DMS79 (cell line): ENCODE results near the gene ACAP2.
A peak's percentile ranks its signal among the peaks of the same experiment; 100 is the strongest.

Source experiments
- DNase-seq: peaks from one replicate; lab custom pipeline; 2025; lab: John Stamatoyannopoulos, UW

ACAP2 gene

DNA sequence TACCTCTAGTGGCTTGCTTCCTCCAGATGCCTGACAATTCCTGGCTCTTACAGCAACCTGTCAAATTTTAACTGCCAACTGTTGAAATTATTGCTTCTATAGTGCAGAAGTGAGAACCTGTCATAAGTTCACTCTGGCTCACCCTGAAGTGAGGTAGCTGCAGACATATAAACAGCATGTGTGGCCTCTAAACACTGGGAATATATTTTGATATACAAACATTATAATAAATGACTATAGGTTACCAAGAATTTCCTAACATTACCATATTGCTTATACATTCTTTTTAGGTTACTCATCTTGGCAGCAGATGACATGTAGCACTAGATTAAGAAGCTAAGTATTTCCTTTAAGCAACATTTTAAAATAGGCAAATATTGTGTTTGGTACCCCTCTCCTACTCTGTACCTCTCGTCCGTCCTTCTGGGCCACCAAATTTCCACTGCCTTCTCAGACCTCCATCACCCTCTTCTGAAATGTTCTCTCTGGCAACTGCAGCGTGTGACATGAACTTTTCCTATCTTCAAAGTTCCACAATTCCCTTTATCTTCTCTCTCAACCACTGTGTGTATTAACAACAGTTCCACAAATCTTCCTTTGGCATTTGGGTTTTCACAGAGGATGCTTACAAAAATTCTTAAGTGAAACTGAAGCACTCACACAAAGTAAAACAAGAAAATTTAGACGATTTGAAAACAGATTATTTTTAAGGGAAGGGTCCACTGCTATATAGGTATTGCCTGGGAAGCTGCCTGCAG is 156.5 kb downstream of the ACAP2 start:
- no peak for DNase-seq

DNA sequence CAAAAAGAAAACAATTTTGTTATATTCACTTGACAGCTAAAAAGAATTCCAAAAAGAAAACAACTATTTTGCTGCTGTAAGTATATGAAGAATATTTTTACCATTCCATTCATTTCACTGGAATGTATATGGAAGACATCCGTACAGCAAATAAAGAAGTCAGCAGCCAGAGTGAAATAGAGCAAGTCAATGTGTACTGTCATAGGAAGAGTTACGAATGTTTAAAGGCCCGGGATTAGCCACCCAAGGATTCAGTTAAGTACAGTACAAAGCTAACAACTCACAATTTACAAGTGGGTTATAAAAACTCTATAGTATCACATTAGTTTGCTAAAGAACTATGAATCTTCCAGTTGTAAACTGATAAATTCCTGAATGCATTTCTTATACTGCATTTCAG is 157.4 kb downstream of the ACAP2 start:
- DNase-seq: no peak

DNA sequence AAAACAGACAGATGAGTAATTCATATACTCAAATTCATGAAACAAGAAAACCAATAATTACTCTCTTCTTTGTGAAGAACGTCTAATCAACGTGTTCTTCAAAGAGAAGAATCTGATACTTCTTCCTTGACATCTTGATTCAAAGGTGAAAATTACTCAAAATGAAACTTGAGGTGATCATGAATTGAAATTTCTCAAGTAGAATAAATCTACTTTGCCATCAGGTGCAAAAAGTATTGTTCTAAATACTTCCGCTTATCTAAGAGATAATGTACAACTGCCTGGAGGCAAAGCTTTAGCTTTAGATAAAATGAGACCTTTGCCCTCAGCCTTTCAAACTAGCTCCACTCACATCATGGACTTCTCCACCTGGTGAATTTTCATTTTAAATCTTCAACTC is 158.0 kb downstream of the ACAP2 start:
- no peak for DNase-seq

DNA sequence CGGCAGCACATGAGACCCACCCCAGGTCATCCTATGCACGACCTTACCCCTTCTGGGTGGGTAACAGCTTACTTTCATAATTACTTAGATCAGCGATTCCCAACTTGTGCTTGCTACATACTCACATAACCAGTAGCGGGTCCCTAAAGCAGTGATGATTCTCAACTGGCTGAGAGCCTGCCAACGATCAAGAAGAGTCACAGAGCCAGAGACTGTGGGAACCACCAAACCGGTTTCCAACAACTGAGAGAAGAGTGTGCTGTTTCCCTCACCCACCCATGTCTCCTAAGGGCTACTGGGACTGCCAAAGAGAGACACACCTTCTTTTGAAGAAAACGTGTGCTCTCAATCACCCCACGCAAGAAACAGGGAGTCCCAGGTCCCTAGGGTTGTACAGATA is 159.9 kb downstream of the ACAP2 start:
- DNase-seq: no peak

DNA sequence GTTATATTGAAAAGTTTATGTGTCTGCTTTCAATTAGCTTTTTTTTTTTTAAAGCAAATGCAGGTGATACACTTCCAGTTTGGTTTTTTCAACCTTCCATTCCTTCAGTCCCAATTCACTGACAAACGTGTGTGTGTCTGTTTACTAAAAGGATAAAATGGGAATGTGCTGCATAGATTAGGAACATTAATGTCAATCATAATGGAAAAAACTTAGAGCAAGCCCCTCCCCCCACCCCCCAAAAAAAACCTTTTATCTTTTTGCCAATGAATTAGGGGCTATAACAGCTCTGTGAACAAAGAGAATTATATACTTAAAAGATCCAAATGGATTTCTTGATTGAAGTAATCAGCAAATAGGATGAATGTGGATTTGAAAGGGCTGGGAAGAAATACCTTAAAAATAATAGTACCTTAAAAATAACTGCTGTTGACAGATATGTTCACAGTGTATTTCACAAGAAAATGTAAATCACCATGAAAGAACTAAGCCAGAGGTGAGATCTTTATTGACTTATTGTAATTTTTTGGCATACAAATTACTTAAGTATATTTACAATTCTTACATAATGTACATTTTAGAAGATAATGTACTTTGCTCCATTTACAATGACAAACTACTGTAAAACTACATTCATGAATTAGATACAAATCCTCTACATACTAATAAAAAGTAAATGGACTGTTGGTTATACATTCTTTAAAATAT is 168.4 kb downstream of the ACAP2 start:
- DNase-seq: no peak

DNA sequence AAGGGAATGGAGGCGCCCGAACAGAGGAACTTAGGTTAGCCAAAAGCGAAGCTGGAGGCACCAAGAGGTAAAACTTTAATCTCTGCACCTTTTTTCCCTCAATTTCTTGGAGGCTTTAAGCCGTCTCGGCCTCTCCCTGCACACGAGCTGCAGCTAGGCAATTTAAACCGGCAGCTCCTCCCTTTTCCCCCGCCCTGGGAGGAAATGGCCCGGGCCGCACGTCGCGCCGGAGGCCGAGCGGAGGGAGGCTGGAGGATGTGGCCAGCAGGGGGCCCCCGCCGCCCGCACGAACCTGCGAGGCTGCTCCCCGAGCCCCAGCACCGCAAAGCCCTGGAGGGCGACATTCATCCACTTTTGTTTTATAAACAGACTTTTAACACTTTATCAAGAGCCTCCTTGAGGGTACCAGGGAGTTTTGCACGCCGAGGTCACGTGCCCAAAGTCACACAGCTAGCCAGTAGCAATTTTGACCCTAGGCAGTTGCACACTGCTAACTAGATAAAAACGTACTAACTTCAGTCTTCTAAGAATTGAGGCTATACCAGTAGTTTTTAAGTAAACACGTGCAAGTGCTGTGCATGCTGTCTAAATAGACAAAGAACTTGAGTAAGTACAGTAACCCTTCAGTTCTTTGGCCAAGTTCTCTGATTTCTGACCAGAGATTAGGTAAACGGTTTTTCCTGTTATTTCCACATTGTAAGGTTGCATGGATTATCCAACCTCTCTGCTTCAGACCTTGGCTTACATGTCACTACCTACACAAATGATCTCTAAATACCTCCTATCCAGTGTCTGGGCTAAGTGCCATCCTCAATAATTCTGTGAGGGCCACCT is 171.2 kb downstream of the ACAP2 start:
- DNase-seq: peak; percentile 94

DNA sequence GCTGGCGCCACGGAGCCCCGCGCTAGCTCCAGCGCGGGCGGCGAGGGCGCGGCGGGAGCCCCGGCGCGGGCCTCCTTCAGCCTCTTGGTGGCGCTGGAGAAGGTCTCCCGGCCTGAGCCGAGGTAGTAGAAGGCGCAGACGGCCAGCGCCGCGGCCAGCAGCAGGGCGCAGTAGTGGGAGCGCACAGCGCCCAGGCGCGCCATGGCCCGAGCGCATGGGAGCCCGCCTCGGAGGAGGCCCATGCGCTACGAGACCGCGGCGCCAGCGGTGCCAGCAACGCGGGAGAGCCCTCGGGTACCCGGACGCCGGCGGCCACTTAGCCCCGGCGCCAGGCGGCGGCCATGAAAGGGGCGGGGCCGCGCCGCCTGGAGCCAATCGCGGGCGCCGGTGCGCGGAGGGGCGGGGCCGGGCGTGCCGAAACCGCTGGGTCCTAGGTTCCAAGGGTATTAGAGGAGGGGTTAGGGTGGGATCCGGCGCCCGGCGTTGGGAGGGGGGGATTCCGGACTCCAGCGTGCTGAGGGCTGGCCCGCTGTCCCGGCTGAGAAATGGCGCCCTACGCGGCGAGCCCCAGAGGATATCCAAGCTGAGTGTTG is 171.9 kb downstream of the ACAP2 start, which contains the start of gene XXYLT1:
TSS of gene XXYLT1 (minus strand) at position 343 of the 593 bp plus-strand sequence. CDS start at position 242, 101 bp downstream.
- DNase-seq: peak; percentile 83

DNA sequence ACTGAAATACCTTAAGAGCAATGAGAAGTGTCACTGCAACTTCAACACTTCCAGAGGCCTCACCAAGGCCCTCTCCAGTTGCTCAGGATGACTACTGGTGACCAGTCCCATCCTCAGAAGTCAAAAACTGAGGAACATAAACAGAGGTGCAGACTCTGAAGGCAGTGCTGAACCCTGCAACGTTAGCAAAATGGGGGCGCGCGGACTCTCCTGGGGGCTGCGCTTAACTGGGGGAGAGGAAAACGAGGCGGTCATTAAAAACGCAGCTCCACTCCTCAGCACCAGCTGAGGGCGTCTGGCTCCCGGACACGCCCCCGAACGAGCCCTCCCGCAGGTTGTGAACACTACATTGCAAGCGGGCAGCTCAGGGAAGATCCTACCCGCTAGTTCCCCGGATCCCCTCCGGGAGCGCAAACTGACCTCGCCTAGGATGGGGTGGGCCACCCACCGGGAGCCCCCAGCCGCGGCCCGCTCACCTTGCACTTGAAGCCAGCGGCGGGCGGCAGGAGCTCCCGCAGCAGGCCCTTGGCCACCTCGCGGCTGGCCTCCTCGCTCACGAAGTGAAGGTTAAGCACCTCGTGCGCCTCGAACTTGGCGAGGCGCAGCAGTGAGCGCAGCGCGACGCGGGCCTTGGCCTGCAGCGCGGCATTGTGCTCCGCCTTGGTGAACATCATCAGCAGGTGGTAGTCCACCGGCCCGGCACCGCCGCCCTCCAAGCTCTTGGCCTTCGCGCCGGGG is 172.6 kb downstream of the ACAP2 start:
- DNase-seq: peak; percentile 61

DNA sequence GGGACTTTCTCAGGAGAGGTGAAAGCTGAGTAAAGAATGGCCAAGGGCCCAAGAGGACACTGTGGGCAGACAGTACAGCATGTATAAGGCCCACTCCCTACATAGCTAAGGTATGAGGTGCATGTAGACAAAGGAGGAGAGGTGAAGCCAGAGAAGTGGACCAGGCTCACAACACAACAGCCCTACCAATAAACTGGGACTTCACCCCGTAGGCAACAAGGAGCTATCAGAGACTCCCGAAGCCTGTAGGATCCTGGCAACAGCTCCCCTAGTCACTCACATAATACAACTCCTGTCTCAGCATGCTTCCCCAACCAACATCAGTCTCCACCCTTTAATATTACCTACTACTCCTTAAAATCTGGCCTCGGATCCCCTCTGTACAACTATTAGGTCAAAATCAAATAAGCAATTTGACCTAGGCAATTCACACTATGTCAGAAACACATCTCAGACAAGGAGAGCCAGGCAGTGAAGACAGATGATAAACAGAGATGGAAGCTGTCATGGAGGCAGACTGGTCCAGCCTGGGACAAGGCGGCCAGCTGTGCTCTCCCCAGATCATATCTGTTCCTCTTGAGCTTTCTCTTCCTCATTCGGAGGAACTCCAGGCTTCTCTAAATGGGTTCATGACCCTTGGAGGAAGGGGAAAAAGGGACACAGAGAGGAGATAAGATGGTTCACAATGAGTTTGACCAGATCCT is 173.3 kb downstream of the ACAP2 start:
- no peak for DNase-seq

DNA sequence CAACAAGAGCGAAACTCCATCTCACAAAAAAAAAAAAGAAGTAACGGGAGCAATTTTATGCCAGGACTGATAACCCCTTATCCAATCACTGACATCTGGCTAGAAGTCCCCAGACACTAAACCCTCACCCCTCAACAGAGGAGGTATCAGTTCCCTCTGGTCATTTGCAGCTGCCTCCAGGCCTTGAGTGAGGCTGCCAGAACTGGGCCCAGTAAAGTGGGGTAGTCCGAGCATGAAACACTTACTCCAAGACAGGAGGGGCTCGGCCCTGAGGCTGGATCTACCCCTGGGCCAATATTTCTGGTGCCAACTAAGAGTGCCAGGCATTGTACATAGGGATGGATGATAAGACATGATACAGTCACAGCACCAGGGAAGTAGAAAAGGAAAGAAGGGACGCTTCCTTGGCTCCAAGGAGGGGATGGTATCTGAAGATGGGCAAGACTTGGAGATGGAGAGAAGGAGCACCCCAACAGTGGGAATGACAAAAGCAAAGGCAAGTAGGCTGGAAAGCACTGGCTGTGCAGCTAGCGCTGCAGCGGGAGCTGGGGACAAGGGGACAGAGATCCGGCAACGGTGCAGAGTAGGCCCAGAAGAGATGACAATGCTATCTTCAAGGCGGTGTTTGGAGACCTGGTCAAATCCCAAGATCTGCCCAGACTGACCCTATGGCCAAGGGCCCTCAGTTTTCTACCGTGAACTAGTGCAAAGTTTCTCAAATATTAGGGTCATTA is 174.1 kb downstream of the ACAP2 start:
- DNase-seq: no peak

DNA sequence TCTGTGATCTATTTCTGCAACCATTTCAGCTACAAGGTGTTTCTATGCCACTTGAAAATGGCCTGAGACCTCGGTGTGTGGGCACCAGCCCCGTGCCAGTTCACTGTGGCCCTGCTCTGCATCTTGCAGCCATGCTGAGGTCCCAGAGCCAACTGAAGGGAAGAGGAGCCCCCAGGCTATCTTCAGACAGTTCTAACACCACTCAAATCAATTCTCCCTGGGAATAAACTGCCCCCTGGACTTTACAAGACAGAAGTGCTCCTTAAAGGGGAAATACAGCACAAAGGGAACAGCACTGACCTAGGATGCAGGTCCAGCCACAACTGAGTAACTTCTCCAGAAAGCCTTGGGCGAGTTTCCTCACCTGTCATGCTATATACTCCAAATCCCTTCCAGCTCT is 175.7 kb downstream of the ACAP2 start:
- no peak for DNase-seq

DNA sequence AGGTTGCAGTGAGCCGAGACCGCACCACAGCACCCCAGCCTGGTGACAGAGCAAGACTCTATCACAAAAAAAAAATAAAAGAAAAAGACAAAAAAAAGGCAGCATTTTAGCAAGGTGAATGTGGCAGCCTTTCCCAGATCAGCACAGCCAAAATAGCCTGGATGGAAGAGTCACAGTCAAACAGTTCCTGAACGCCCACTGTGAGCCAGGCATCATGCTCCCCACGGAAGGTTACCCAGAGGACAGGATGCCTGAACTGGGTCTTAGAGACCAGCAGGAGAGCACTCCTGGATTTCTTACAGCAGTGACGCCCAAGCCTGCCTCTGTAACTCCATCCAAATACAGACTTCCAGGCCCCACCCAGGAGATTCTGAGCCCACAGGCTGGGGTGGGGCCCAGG is 176.4 kb downstream of the ACAP2 start:
- no peak for DNase-seq

DNA sequence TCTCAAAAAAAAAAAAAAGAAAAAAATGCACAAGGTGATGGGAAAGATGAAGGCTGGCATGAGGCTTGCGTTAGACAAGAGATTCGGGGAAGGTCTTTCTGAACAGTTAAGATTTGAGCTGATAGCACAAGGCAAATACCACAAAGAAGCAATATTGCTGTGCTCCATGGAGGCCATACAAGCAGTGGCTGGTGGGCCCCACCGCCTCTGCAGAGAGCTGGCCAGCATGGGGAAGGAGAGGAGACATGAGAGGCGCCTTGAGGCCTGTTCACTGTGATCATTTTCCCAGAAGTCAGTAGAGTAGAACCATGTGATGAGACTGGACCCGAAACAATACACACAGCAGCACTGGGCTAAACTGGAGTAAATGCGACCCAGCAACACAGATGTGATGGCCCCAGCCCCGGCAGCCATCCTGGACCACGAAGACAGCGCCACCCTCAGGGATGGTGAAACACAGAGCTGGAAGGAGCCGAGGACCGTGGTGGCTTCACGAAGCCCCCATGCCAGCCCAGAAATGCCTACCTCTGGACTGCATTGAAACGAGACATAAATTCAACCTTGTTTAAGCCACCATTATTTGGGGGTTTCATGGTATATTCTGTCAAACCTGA is 177.3 kb downstream of the ACAP2 start:
- no peak for DNase-seq

DNA sequence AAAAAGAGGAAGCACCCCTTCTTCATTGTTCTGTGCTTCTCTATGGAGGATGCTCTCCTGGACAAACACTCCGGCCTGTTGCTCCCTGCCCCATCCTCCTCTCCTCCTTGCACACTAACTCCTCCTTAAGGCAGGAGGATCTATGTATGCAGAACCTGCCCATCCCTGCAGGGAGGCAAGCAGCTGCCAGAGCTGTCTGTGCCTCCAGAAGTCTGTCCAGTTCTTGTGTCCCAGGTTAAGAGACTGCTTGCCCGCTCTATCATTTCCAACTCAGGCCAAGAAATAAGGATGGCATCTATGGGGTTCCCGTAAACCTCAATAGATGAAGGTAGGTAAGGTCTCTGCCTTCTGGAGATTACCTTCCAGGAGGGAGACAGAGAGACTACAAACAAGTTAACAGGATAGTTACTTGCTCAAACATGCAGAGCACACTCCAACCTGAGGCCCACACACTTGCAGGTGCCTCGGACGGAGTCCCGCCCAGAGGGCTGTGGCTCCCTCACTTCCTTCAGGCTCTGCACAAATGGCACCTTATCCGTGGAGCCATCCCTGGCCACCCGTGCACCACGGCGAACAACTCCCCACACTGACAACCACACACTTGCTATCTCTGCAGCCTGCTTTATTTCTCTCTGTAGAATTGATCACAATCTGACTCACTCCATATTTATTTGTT is 178.8 kb downstream of the ACAP2 start:
- DNase-seq: no peak

DNA sequence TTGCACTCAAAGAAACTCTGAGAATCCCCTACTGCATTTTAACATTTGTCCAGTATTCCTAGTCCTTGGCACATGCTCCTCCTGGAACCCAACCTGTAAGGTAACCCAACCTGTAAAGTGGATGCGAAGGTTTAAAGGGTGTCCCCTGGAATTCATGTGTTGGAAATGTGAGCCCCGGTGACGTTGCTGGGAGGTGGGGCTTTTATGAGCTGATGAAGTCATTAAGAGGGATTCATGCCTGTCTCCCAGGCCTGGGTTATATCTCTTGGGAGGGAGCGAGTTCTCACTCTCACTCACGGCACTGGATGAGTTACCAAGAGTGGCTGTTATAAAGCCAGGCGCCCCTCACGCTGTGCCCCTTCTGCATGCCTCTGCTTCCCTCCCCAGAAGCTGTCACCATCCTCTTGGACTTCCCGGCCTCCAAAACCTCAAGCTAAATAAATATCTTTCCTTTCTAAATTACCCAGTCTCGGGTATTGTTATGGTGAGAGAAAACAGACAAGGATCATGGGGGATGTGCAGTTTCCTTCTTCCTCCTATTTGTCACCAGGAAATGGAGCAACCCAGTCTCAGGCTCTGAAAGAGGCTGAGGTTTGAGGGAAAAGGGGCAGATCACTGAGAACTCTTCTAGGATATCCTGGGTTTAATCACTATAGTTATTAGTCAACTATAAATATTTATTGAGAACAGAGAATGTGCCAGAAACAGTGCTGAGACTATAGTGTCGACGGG is 179.5 kb downstream of the ACAP2 start:
- no peak for DNase-seq

DNA sequence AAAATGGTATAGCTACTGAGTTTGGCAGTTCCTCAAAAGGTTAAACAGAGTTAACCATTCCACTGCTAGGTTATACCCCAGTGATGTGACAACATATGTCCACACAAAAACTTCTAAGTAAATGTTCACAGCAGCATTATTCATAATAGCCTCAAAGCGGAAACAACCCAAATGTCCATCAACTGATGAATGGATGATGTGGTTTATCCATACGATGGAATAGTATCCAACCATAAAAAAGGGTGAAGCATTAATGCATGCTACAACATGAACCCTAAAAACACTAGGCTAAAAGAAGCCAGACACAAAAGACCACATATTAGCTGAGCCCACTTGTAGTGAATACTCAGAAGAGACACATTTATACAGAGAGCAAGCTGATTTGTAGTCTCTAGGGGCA is 180.9 kb downstream of the ACAP2 start:
- DNase-seq: no peak

DNA sequence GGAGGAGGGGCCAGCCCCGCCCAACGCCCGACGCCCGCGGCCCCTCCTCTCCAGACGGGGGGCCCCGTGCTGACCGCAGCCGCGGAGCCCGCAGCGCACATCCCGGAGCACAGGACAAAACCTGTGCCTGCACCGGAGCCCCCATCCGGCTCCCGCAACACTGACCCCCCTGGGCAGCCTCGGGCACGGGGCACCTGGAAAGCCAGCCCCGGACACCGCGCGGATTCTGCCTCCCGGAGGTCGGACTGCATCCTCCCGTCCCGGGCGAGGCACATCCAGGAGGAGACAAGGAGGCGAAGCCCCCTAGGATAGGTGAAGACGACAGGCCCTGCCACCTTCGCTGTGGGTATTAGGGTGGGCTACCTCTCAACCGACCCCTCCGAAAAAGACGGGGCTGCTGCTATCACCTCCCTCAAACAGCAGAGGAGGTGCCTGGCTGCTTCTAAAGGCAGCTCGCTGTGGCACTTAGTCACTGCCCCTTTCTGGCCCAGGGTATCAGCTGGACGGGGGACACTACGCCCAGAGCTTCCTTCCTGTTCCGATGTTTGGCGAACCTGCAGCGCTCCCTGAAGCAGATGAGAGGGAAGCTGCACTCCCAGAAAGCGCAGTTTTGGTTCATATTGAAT is 182.4 kb downstream of the ACAP2 start:
- DNase-seq: peak; percentile 72
